NCI-H2029 treated with DMSO at 0.1 percent for 48 hours (cell line): ENCODE results near the gene TRIP12.
"Not testable (repeated sequence)": the region's sequence is repeated elsewhere in the genome, so short reads cannot be mapped to it uniquely, and the experiment has no call there.

Experiments
- DNase-seq: peaks from one replicate; lab custom pipeline; 2025; lab: John Stamatoyannopoulos, UW

TRIP12 gene

GRCh38 chr2:229921892-229922448 lies at the start of gene TRIP12:
TSS of gene TRIP12 (minus strand) at chr2:229922009. CDS start at chr2:229880079, 41,930 bp downstream.
- DNase-seq: peak; percentile 85

GRCh38 chr2:229971298-229971790 lies 49.5 kb upstream of the TRIP12 start:
- DNase-seq: no peak

- DNase-seq: no peak
Measured at GRCh38 chr2:229970406-229970805, 48.6 kb upstream of the TRIP12 start.

- DNase-seq: no peak
Measured at GRCh38 chr2:229969921-229970320, 48.1 kb upstream of the TRIP12 start.

- DNase-seq: not testable (repeated sequence)
Measured at GRCh38 chr2:229963596-229963995, 41.8 kb upstream of the TRIP12 start.

GRCh38 chr2:229956491-229956890 lies 34.7 kb upstream of the TRIP12 start:
- no peak for DNase-seq

- DNase-seq: no peak
Measured at GRCh38 chr2:229955663-229956062, 33.9 kb upstream of the TRIP12 start.

- DNase-seq: no peak
Measured at GRCh38 chr2:229952256-229952835, 30.5 kb upstream of the TRIP12 start.

GRCh38 chr2:229947544-229947943 lies 25.7 kb upstream of the TRIP12 start:
- DNase-seq: no peak

GRCh38 chr2:229945975-229946374 lies 24.2 kb upstream of the TRIP12 start:
- DNase-seq: no peak

- DNase-seq: no peak
Measured at GRCh38 chr2:229943770-229944449, 22.1 kb upstream of the TRIP12 start.

- no peak for DNase-seq
Measured at GRCh38 chr2:229943171-229943570, 21.4 kb upstream of the TRIP12 start.

- no peak for DNase-seq
Measured at GRCh38 chr2:229942671-229943070, 20.9 kb upstream of the TRIP12 start.

GRCh38 chr2:229937537-229937936 lies 15.7 kb upstream of the TRIP12 start:
- no peak for DNase-seq

- no peak for DNase-seq
Measured at GRCh38 chr2:229931241-229931640, 9.4 kb upstream of the TRIP12 start.

GRCh38 chr2:229930656-229931055 lies 8.8 kb upstream of the TRIP12 start:
- DNase-seq: no peak

GRCh38 chr2:229927817-229928321 lies 6.1 kb upstream of the TRIP12 start:
- no peak for DNase-seq

GRCh38 chr2:229925201-229925600 lies 3.4 kb upstream of the TRIP12 start:
- DNase-seq: no peak

GRCh38 chr2:229924541-229924940 lies 2.7 kb upstream of the TRIP12 start:
- DNase-seq: not testable (repeated sequence)

GRCh38 chr2:229922449-229923386 lies 909 bp upstream of the TRIP12 start, which contains the start of gene FBXO36:
TSS of gene FBXO36 (plus strand) at chr2:229922503. CDS start at chr2:229922514, 11 bp downstream.
- peak; percentile 76 for DNase-seq

GRCh38 chr2:229921101-229921891 lies 513 bp downstream of the TRIP12 start:
- DNase-seq: peak; percentile 1
